SK-N-SH treated with all-trans-retinoic acid at 6 μM for 48 hours (cell line): Measurements from ENCODE around the gene AKNA.

ENCODE experiments used
- CSDC2 ChIP-seq: fragments of 250-450 bp; sonication (Bioruptor Pico); IDR thresholded peaks from 2 replicates; pipeline ENCODE4 v1.5.0; 2020; ENCODE audit warnings: mild to moderate bottlenecking, moderate library complexity
- ZFP3 ChIP-seq: fragments of 250-450 bp; sonication (Bioruptor Pico); IDR thresholded peaks from 2 replicates; pipeline ENCODE4 v1.5.0; 2020; ENCODE audit warnings: mild to moderate bottlenecking, moderate library complexity
- ZNF8 ChIP-seq: fragments of 450-650 bp; formaldehyde crosslinking; IDR thresholded peaks from 2 replicates; pipeline ENCODE4 v1.5.0; 2020; ENCODE audit warnings: mild to moderate bottlenecking, moderate library complexity

- no peak for TF ChIP-seq ZFP3 (CRISPR knock-in tag)
- TF ChIP-seq CSDC2: no peak
- no peak for TF ChIP-seq ZNF8
Observed at GRCh38 chr9:114309096-114309495, 78.7 kb downstream of the AKNA start.
